ENCODE data around the gene TMEM209.
"Not testable (repeated sequence)": the region's sequence is repeated elsewhere in the genome, so short reads cannot be mapped to it uniquely, and the experiment has no call there.

TMEM209 gene

GRCh38 chr7:130162196-130162595, 43.0 kb downstream of the TMEM209 start:
- DNase-seq (ENCODE audit: low read depth) = no peak

DNA sequence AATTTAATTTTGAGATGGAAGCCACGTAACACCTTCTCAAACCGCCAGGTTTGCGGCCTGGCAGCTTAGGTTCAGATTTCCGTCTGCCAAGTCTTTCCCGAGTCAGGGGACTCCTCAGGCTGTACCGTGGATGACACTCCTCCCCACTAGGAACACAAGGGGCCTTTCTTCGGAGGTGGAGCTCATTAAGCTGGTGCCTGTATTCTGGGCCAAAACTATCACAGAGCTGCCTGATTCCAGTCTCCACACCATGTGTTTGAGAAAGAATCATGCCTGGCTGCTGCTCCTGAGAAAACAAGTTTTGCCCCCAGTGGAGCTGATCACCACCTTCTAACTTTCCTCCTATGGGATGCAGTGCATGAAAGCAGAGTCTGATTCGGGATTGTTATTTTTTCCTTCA, 44.8 kb downstream of the TMEM209 start:
- no peak for DNase-seq (ENCODE audit: low read depth)

DNA sequence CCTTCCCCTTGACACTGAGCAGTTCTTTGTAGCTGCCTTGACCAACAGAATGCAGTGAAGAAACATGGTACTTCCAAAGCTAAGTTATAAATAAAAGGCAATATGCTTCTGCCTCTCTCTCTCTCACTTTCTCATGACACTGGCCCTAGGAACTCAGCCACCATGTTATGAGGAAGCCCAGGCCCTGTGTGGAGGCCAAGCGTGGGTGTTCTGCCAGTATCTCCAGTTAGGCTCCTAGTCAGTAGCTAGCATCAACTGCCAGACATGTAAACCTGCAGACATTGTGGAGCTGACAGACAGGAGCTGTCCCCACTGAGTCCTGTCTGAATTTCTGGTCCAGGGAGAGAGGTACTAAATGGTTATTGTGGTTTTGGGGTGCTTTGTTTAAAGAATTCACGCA, 45.2 kb downstream of the TMEM209 start:
- no peak for DNase-seq (ENCODE audit: low read depth)

- no peak for DNase-seq (ENCODE audit: low read depth)
Observed at GRCh38 chr7:130157700-130158099, 47.5 kb downstream of the TMEM209 start.

GRCh38 chr7:130156140-130156539, 49.1 kb downstream of the TMEM209 start:
- DNase-seq (ENCODE audit: low read depth) = no peak

DNA sequence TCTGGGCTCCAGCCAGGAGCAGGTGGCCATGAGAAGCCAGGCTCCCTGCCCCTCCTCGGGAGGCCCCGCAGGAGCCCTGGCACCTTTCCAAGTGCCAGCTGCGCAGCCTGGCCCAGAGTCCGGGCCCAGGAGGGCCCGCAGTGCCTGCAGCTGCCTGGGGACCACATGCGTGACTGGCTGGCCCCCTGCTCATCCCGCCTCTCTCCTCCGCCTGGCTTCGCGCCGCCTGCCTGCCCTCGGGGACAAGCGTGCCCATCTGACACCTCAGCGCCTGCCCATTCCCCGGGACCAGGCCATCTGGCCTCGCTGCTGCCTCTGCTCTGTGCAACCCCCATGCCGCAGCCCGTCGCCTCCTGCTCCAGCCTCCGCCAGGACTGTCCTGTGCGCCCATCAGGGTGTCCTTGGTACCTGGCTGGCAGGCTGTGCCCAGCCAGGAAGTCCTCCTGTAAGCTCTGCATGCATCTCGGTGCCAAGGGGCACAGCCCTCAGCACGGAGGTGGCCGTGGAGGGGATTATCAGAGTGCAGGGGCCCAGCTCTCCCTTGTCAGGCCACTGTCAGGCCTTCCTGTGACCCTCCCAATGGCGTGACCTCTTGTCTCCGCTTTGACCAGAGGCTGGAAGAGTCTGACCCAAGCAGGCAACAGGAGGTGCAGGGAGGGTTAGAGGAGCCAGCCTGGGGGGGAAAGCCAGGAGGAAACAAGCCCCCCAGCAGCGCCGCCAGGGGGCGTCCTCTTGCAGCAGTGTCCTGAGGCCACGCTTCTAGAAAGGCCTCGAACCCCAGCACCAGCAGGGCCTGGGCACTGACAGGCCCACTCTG, 50.5 kb downstream of the TMEM209 start:
- DNase-seq (ENCODE audit: low read depth) = peak; percentile 13

DNA sequence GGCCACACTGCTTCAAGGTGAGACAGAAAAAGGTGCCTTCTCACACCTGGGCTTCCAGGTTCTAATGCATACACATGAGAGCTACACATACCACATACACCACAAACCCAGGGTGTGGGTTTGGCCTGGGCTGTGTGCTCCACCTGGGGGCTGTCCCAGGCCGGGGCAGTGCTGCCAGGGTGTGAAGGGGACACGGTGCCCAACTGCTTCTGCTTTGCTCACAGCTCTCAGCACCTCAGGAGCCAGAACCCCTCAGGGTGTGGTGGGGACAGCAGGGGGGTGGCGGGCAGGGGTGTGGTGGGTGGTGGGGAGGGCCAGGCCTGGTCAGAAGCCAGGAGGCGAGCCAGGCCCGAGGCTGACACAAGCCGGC, 51.1 kb downstream of the TMEM209 start:
- DNase-seq (ENCODE audit: low read depth) = no peak

DNA sequence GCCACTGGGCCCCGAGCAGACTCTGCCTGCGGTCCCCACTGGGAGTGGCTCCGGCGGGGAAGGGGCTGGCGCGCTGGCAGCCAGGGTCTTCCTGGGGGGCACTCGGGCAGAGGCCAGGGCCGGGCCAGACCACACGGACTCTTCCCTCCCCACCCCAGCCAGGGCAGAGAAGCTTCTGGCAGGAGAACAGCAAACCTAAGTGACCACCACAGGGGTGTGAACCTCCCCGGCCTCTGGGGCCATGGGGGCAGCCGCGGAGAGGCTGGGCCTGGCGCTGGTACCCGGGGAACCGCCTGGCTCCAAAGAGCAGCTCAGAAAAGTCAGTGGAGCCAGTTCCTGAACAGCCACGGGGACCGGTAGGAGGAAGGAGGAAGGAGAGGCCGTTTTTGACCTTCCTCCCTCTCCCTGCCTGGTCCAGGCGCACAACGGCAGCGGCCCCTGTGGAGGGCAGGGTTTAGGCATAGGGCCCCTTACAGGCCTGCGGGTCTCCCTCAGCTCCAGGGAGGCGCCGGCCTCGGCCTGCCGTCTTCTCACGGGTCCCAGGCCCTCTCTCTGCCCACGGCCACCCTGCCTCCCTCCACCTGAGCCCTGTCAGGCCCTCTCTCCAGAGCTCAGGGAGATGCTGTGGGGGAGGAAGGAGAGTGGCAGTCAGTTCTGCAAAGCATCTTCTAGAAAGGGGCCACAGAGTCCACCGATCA, 51.8 kb downstream of the TMEM209 start:
- no peak for DNase-seq (ENCODE audit: low read depth)

GRCh38 chr7:130152493-130153210, 52.6 kb downstream of the TMEM209 start:
- DNase-seq (ENCODE audit: low read depth) = no peak

- peak; percentile 13 for DNase-seq (ENCODE audit: low read depth)
Observed at GRCh38 chr7:130151591-130152492, 53.4 kb downstream of the TMEM209 start.

GRCh38 chr7:130150587-130150986, 54.6 kb downstream of the TMEM209 start:
- no peak for DNase-seq (ENCODE audit: low read depth)

- DNase-seq (ENCODE audit: low read depth) = no peak
Observed at GRCh38 chr7:130149281-130150139, 55.7 kb downstream of the TMEM209 start.

GRCh38 chr7:130148561-130148960, 56.6 kb downstream of the TMEM209 start:
- no peak for DNase-seq (ENCODE audit: low read depth)

DNA sequence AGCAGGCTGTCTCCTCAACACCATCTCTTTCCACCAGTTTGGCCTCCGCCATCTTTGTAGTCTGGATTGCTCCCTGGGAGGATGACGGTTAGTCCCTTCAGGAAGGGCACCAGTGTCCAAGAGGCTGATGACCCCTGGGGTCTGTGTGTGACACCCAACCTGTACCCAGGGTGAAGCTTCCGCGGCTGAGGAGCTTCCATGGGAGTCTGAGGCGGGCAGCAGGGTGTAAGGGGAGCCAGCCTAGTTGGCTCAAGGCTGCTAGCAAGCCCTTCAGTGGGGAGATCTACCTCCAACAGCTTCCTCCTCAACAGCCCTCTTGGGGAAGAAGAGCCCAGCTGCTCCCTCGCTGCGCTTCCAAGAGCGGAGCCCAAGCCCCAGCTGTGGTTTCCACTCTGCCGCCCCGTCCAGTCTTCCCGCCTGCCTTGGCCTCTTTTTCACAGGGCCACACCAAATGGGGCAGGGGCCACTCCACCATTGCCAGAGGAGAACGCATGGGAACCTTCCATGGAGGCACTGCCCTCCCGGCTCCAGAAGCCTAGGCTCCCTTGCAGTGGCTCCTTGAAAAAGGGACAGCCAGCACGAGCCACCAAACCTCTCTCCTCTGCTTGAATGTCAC, 57.4 kb downstream of the TMEM209 start:
- DNase-seq (ENCODE audit: low read depth) = no peak

GRCh38 chr7:130146693-130147405, 58.4 kb downstream of the TMEM209 start:
- DNase-seq (ENCODE audit: low read depth) = no peak

GRCh38 chr7:130146142-130146541, 59.1 kb downstream of the TMEM209 start:
- DNase-seq (ENCODE audit: low read depth) = not testable (repeated sequence)

- DNase-seq (ENCODE audit: low read depth) = no peak
Observed at GRCh38 chr7:130145424-130146100, 59.6 kb downstream of the TMEM209 start.

DNA sequence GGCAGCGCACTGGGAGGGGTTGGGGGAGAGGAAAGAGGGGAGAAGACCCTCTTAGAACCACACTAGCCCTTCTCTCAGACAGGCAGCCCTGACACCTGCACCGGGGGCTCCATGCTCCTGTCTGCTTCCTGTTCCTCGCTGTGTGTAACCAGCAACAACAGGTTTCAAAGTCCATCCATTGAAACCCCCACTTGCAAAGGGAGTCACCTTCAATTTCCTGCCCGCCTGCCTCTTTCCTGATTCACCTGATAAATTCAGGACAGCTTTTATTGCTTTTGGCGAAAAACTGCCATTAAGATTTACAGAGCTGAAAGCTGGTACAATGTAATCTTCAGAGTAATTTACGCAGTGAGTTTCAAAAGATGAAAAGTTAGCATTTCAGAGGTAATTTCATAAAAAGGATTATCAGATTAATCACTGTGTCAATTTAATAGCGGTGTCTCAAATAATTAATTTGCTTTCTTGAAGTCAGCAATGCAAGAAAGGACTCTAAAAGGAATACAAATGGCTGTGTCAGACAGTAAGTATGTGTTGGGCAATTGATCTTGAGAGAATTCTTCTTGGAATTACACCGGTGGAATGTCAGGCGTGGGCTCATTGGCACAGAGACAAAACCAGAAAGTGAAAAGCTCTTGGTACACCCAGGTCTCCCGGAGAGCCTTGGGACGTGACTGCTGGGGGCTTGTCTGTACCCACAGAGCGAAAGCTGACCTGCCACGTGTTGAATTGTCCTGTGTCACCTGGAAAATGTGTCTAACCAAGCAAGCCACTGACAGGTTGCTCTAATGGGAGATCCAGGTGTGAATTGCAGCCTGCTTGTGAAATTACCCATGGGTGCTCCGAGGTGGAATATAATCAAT, 60.7 kb downstream of the TMEM209 start:
- DNase-seq (ENCODE audit: low read depth) = peak; percentile 38
